VCaP (cell line): ENCODE results near the gene ADD1.
"Not testable (repeated sequence)": the region's sequence is repeated elsewhere in the genome, so short reads cannot be mapped to it uniquely, and the experiment has no call there.

Source experiments
- H3K27ac ChIP-seq: fragments of 450-650 bp; 2 replicates; pipeline ENCODE4 v1.5.1; 2017
- CTCF ChIP-seq: fragments of 450-650 bp; conservative IDR thresholded peaks from 2 replicates; pipeline ENCODE4 v1.5.1; 2017; ENCODE audit warnings: mild to moderate bottlenecking, moderate library complexity

The ADD1 gene

GRCh38 chr4:2915789-2916188 is 72.1 kb downstream of the ADD1 start:
- no peak for TF ChIP-seq CTCF
- H3K27ac ChIP-seq, result no peak overlapping the region

GRCh38 chr4:2916696-2917095 is 73.1 kb downstream of the ADD1 start:
- H3K27ac ChIP-seq, result not testable (repeated sequence)

GRCh38 chr4:2918300-2918699 is 74.7 kb downstream of the ADD1 start:
- not testable (repeated sequence) for H3K27ac ChIP-seq

GRCh38 chr4:2918714-2919113 is 75.1 kb downstream of the ADD1 start:
- H3K27ac ChIP-seq, result not testable (repeated sequence)

GRCh38 chr4:2922453-2923101 is 78.9 kb downstream of the ADD1 start:
- H3K27ac ChIP-seq, result peak overlapping the region; percentile 69

GRCh38 chr4:2923141-2923551 is 79.5 kb downstream of the ADD1 start:
- H3K27ac ChIP-seq, result peak overlapping the region; percentile 69
- TF ChIP-seq CTCF, result no peak

GRCh38 chr4:2923668-2924173 is 80.1 kb downstream of the ADD1 start:
- TF ChIP-seq CTCF, result no peak

GRCh38 chr4:2924286-2924685 is 80.6 kb downstream of the ADD1 start:
- H3K27ac ChIP-seq, result peak overlapping the region; percentile 69
- no peak for TF ChIP-seq CTCF

More at GRCh38 chr4:2923668-2924173, 80.1 kb downstream of the ADD1 start:
- H3K27ac ChIP-seq, result peak overlapping the region; percentile 69

- peak overlapping the region; percentile 69 for H3K27ac ChIP-seq
- no peak for TF ChIP-seq CTCF
Observed at GRCh38 chr4:2924765-2925301, 81.2 kb downstream of the ADD1 start.

GRCh38 chr4:2925496-2925895 is 81.9 kb downstream of the ADD1 start:
- no peak for TF ChIP-seq CTCF
- peak overlapping the region; percentile 69 for H3K27ac ChIP-seq
